ENCODE measurements around the gene OR51F1. TPM values are rescaled to one million over a fixed set of nuclear protein-coding genes. Genes with fewer than 3 reads are reported as not detected.

OR51F1 gene
- total and polyA plus RNA-seq, 2 experiments from 2014 or later: not detected

DNA sequence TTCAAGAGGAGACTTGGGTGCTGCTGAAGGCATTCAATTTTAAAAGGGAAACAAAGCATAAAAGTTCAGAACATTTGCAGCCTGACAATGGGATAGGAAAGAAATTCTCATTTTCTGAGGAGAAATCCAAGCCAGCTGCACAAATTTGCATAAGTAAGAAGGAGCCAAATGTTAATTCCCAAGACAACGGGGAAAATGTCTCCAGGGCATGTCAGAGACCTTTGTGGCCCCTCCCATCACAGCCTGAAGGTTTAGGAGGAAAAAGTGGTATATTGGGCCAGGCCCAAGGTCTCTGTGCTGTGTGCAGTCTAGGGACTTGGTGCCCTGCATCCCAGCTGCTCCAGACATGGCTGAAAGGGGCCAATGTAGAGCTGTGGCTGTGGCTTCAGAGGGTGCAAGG lies 12.7 kb upstream of the OR51F1 start:
- H3K4me3 ChIP-seq: no peak overlapping the region
- DNase-seq (ENCODE audit: low spot score): no peak
- H3K9me2 ChIP-seq (ENCODE audit: insufficient read depth): no peaks in the 10 kb centered on the region; the same call in 1 of the 2 replicates
- H2AFZ ChIP-seq: no peak overlapping the region
- TF ChIP-seq, protein P1, sequence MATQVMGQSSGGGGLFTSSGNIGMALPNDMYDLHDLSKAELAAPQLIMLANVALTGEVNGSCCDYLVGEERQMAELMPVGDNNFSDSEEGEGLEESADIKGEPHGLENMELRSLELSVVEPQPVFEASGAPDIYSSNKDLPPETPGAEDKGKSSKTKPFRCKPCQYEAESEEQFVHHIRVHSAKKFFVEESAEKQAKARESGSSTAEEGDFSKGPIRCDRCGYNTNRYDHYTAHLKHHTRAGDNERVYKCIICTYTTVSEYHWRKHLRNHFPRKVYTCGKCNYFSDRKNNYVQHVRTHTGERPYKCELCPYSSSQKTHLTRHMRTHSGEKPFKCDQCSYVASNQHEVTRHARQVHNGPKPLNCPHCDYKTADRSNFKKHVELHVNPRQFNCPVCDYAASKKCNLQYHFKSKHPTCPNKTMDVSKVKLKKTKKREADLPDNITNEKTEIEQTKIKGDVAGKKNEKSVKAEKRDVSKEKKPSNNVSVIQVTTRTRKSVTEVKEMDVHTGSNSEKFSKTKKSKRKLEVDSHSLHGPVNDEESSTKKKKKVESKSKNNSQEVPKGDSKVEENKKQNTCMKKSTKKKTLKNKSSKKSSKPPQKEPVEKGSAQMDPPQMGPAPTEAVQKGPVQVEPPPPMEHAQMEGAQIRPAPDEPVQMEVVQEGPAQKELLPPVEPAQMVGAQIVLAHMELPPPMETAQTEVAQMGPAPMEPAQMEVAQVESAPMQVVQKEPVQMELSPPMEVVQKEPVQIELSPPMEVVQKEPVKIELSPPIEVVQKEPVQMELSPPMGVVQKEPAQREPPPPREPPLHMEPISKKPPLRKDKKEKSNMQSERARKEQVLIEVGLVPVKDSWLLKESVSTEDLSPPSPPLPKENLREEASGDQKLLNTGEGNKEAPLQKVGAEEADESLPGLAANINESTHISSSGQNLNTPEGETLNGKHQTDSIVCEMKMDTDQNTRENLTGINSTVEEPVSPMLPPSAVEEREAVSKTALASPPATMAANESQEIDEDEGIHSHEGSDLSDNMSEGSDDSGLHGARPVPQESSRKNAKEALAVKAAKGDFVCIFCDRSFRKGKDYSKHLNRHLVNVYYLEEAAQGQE (IDR thresholded peaks at IDR 0.05; ENCODE audit: unreplicated experiment): no peak
- no peak for TF ChIP-seq STAT1 (IDR thresholded peaks at IDR 0.05; ENCODE audit: unreplicated experiment)
- no peak for TF ChIP-seq NANOG (IDR thresholded peaks at IDR 0.05; ENCODE audit: borderline replicate concordance)
- no peak for TF ChIP-seq EZH2 (IDR thresholded peaks at IDR 0.05; ENCODE audit: low read depth, unreplicated experiment)
- no peak for TF ChIP-seq ZNF331 (CRISPR knock-in tag; IDR thresholded peaks at IDR 0.05; ENCODE audit: low read depth)
- TF ChIP-seq, protein P2, sequence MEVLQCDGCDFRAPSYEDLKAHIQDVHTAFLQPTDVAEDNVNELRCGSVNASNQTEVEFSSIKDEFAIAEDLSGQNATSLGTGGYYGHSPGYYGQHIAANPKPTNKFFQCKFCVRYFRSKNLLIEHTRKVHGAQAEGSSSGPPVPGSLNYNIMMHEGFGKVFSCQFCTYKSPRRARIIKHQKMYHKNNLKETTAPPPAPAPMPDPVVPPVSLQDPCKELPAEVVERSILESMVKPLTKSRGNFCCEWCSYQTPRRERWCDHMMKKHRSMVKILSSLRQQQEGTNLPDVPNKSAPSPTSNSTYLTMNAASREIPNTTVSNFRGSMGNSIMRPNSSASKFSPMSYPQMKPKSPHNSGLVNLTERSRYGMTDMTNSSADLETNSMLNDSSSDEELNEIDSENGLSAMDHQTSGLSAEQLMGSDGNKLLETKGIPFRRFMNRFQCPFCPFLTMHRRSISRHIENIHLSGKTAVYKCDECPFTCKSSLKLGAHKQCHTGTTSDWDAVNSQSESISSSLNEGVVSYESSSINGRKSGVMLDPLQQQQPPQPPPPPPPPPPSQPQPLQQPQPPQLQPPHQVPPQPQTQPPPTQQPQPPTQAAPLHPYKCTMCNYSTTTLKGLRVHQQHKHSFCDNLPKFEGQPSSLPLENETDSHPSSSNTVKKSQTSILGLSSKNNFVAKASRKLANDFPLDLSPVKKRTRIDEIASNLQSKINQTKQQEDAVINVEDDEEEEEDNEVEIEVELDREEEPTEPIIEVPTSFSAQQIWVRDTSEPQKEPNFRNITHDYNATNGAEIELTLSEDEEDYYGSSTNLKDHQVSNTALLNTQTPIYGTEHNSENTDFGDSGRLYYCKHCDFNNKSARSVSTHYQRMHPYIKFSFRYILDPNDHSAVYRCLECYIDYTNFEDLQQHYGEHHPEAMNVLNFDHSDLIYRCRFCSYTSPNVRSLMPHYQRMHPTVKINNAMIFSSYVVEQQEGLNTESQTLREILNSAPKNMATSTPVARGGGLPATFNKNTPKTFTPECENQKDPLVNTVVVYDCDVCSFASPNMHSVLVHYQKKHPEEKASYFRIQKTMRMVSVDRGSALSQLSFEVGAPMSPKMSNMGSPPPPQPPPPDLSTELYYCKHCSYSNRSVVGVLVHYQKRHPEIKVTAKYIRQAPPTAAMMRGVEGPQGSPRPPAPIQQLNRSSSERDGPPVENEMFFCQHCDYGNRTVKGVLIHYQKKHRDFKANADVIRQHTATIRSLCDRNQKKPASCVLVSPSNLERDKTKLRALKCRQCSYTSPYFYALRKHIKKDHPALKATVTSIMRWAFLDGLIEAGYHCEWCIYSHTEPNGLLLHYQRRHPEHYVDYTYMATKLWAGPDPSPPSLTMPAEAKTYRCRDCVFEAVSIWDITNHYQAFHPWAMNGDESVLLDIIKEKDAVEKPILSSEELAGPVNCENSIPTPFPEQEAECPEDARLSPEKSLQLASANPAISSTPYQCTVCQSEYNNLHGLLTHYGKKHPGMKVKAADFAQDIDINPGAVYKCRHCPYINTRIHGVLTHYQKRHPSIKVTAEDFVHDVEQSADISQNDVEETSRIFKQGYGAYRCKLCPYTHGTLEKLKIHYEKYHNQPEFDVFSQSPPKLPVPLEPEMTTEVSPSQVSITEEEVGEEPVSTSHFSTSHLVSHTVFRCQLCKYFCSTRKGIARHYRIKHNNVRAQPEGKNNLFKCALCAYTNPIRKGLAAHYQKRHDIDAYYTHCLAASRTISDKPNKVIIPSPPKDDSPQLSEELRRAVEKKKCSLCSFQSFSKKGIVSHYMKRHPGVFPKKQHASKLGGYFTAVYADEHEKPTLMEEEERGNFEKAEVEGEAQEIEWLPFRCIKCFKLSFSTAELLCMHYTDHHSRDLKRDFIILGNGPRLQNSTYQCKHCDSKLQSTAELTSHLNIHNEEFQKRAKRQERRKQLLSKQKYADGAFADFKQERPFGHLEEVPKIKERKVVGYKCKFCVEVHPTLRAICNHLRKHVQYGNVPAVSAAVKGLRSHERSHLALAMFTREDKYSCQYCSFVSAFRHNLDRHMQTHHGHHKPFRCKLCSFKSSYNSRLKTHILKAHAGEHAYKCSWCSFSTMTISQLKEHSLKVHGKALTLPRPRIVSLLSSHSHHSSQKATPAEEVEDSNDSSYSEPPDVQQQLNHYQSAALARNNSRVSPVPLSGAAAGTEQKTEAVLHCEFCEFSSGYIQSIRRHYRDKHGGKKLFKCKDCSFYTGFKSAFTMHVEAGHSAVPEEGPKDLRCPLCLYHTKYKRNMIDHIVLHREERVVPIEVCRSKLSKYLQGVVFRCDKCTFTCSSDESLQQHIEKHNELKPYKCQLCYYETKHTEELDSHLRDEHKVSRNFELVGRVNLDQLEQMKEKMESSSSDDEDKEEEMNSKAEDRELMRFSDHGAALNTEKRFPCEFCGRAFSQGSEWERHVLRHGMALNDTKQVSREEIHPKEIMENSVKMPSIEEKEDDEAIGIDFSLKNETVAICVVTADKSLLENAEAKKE (CRISPR knock-in tag; IDR thresholded peaks at IDR 0.05): no peak
- no peak for TF ChIP-seq JUNB (IDR thresholded peaks at IDR 0.05; ENCODE audit: unreplicated experiment)
- TF ChIP-seq CREB1 (CRISPR knock-in tag; IDR thresholded peaks at IDR 0.05; ENCODE audit: low read depth): no peak
- H3K4me1 ChIP-seq (ENCODE audit: insufficient read depth): no peaks in the 10 kb centered on the region
- peaks cover 26% of the 10 kb centered on the region for H3K9me3 Mint-ChIP-seq
- ATAC-seq: no peak
- peaks cover 24% of the 10 kb centered on the region for H3K36me3 Mint-ChIP-seq (ENCODE audit: low read depth)
- no peak overlapping the region for H3K27ac ChIP-seq (ENCODE audit: low read depth)
- H3K27me3 Mint-ChIP-seq (ENCODE audit: insufficient read depth, low read depth, poor library complexity): no peaks in the 10 kb centered on the region
- H3K27ac Mint-ChIP-seq: no peak overlapping the region
- H3K79me2 ChIP-seq (replicated peaks; ENCODE audit: insufficient read depth): no peaks in the 10 kb centered on the region
- no peaks in the 10 kb centered on the region for H3F3A ChIP-seq (replicated peaks; ENCODE audit: low read depth)
- peaks cover 3% of the 10 kb centered on the region for H3K4me1 Mint-ChIP-seq
- H4K20me1 ChIP-seq (replicated peaks; ENCODE audit: insufficient read depth): no peaks in the 10 kb centered on the region
- no peaks in the 10 kb centered on the region for H3K36me3 ChIP-seq (ENCODE audit: insufficient read depth)
- no peak overlapping the region for H3K4me3 Mint-ChIP-seq
- no peak overlapping the region for H3K4me2 ChIP-seq
- H3K27me3 ChIP-seq (ENCODE audit: insufficient read depth): no peaks in the 10 kb centered on the region
